Measurements from ENCODE around the gene NUDT22. TPM values are rescaled to one million over a fixed set of nuclear protein-coding genes. Genes with fewer than 3 reads are reported as not detected.
A peak's percentile ranks its signal among the peaks of the same experiment; 100 is the strongest.

The NUDT22 gene
- total RNA-seq, 3 donors from 2014 or later (not counting 1 experiment from before 2014, with no cell fraction given): 59.1 to 79.1 (median 74.8) TPM

DNA sequence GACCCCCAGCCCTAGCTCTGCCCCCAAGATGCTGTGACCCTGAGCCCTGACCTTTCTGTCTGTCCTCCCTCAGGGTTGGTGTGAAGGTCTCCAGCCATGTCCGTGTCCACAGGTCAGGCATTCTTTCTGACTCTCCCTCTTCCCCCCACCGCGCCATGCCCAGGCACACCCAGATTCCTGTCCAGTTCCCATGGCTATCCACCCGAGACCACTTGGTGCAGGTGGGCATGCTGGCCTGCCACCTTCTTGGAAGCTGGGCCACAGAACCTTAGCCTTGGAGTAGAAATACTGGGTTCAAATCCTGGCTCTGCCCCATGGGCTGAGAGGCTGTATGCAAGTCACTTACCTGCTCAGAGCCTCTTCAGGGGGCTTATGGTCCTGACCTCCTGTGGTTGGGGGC, 23.0 kb downstream of the NUDT22 start:
- DNase-seq (no peak), ATAC-seq (no peak)
- Histone ChIP-seq H3K4me1 (ENCODE audit: control insufficient read depth, insufficient read depth, low read length) (peaks cover 58% of the 10 kb centered on the region), H3K27me3 (ENCODE audit: control insufficient read depth, insufficient read depth, low read length) (no peaks in the 10 kb centered on the region), H3K36me3 (ENCODE audit: control insufficient read depth, insufficient read depth, low read length) (peaks cover 3% of the 10 kb centered on the region), H3K27ac (ENCODE audit: low read length) (no peak overlapping the region), H3K9me3 (ENCODE audit: control insufficient read depth, insufficient read depth, low read length) (no peaks in the 10 kb centered on the region), H3K4me3 (ENCODE audit: low read length) (no peak overlapping the region)
- intact Hi-C loops (cut with micrococcal nuclease): no loop called here
- H3K27ac Mint-ChIP-seq: no peak overlapping the region
- peaks cover 14 to 41% of the 10 kb centered on the region in 2 donors for H3K4me1 Mint-ChIP-seq
- no peaks in the 10 kb centered on the region for H3K9me3 Mint-ChIP-seq
- no peak overlapping the region for H3K4me3 Mint-ChIP-seq
- WGBS (ENCODE audit: insufficient coverage): 97% methylated on average over 4 of the region's 4 CpGs
- H3K36me3 Mint-ChIP-seq: no peaks in the 10 kb centered on the region
- no peaks in the 10 kb centered on the region for H3K27me3 Mint-ChIP-seq (ENCODE audit: low read depth in 2 of 2)
- TF ChIP-seq, protein P1, sequence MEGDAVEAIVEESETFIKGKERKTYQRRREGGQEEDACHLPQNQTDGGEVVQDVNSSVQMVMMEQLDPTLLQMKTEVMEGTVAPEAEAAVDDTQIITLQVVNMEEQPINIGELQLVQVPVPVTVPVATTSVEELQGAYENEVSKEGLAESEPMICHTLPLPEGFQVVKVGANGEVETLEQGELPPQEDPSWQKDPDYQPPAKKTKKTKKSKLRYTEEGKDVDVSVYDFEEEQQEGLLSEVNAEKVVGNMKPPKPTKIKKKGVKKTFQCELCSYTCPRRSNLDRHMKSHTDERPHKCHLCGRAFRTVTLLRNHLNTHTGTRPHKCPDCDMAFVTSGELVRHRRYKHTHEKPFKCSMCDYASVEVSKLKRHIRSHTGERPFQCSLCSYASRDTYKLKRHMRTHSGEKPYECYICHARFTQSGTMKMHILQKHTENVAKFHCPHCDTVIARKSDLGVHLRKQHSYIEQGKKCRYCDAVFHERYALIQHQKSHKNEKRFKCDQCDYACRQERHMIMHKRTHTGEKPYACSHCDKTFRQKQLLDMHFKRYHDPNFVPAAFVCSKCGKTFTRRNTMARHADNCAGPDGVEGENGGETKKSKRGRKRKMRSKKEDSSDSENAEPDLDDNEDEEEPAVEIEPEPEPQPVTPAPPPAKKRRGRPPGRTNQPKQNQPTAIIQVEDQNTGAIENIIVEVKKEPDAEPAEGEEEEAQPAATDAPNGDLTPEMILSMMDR (IDR thresholded peaks at IDR 0.05): no peak

DNA sequence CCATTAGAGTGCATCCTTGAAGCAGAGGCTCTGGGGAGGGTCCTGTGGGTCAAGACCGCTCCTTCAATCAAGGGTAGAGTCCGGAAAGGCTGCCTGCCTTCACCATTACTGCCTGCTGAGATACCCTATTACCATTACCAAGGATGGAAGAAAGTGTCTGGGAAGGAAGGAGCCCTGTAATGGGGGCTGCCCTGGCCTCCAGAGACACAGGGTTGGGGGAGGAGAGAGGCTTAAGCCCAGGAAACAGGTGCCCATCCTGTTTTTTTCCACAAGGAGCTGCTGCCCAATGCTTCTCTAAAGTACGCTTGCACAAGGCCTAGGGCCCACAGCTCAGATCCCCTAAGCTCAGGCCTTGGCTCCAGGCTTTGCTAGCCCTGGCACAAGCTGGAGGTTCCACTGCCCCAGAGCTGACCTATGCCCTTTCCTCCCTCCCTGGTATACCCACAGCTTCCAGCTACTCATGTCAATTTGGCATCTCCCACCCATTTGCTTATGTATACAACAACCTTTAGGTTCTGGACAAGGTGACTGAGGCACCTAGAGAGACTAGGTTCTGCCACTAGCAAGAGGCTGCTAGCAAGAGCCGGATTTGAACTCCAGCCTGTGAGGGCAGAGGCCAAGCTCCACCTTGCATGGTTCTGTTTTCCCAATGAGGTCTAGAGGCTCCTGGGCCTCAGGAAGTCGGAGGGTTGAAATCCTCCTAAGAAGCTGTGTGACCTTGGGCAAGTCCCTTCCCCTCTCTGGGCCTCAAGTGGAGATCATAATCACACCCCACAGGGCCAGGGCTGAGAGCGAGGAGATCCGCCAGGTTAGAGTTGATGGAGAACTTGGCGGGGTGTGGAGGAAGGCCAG, 23.7 kb downstream of the NUDT22 start:
- WGBS (ENCODE audit: insufficient coverage): 83% methylated on average over 6 of the region's 8 CpGs
- ATAC-seq (no peak), DNase-seq (no peak)
- Mint-ChIP-seq H3K9me3 (no peaks in the 10 kb centered on the region), H3K27ac (no peak overlapping the region), H3K4me3 (peak overlapping the region; percentile 40), H3K27me3 (ENCODE audit: low read depth in 2 of 2) (no peaks in the 10 kb centered on the region), H3K4me1 (peaks cover 14 to 41% of the 10 kb centered on the region in 2 donors), H3K36me3 (no peaks in the 10 kb centered on the region)
- Histone ChIP-seq H3K4me3 (ENCODE audit: low read length) (no peak overlapping the region), H3K27ac (ENCODE audit: low read length) (no peak overlapping the region), H3K4me1 (ENCODE audit: control insufficient read depth, insufficient read depth, low read length) (peaks cover 54% of the 10 kb centered on the region), H3K27me3 (ENCODE audit: control insufficient read depth, insufficient read depth, low read length) (no peaks in the 10 kb centered on the region), H3K9me3 (ENCODE audit: control insufficient read depth, insufficient read depth, low read length) (no peaks in the 10 kb centered on the region), H3K36me3 (ENCODE audit: control insufficient read depth, insufficient read depth, low read length) (no peaks in the 10 kb centered on the region)
- intact Hi-C loops (cut with micrococcal nuclease): loop anchor here (2.0 kb wide), 1 partner anchor 19 kb away; no protein-coding TSS in a partner anchor
- TF ChIP-seq, protein P1 (IDR thresholded peaks at IDR 0.05): no peak

DNA sequence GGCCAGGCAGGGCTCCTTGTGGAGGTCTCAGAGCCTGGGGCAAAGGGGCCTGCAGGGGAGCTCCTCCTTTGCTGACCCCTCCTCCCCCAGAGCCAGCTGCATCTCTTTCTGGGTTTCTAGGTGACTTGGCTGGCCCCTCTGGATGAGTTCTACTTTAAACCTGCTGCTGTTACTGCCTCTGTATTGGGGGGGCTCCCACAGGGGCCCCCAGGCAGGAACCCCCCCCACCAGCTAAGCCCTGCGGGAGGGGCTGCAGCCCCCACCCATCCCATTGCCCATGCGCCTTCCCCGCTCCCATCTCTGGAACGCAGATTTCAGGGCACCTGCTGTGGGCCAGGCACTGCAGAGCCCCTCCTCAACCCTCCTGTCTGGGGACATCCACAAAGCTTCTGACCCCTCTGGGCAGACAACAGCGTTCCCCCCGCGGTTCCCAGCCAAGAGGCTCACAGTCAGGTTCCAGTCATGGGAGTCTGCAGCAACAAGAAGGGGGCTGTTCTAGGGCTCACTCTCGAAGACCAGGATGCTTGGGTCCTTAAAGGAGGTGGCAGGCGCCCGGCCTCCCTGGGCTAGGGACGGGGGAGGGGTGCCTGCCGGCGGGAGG, 24.4 kb downstream of the NUDT22 start:
- peaks cover 14 to 36% of the 10 kb centered on the region in 2 donors for H3K4me1 Mint-ChIP-seq
- H3K27ac Mint-ChIP-seq: peak overlapping the region in 1 of 2 donors; percentile 18
- H3K36me3 Mint-ChIP-seq: no peaks in the 10 kb centered on the region
- Histone ChIP-seq H3K36me3 (ENCODE audit: control insufficient read depth, insufficient read depth, low read length) (no peaks in the 10 kb centered on the region), H3K4me1 (ENCODE audit: control insufficient read depth, insufficient read depth, low read length) (peaks cover 47% of the 10 kb centered on the region), H3K27me3 (ENCODE audit: control insufficient read depth, insufficient read depth, low read length) (no peaks in the 10 kb centered on the region), H3K27ac (ENCODE audit: low read length) (no peak overlapping the region), H3K4me3 (ENCODE audit: low read length) (peak overlapping the region; percentile 41), H3K9me3 (ENCODE audit: control insufficient read depth, insufficient read depth, low read length) (no peaks in the 10 kb centered on the region)
- WGBS (ENCODE audit: insufficient coverage): 27% methylated on average over 13 of the region's 13 CpGs
- no peak for ATAC-seq
- H3K27me3 Mint-ChIP-seq (ENCODE audit: low read depth in 2 of 2): no peaks in the 10 kb centered on the region
- intact Hi-C loops (cut with micrococcal nuclease): loop anchor here (1.0 to 2.0 kb wide), 2 partner anchors 18 to 51 kb away; no protein-coding TSS in a partner anchor
- no peaks in the 10 kb centered on the region for H3K9me3 Mint-ChIP-seq
- DNase-seq: no peak
- H3K4me3 Mint-ChIP-seq: peak overlapping the region; percentile 77
- TF ChIP-seq, protein P1 (IDR thresholded peaks at IDR 0.05): no peak
